HepG2 (cell line): ENCODE results near the gene WDR81. TPM values are rescaled to one million over a fixed set of nuclear protein-coding genes. Genes with fewer than 3 reads are reported as not detected.
A peak's percentile ranks its signal among the peaks of the same experiment; 100 is the strongest.

Source experiments
- FOXK2 ChIP-seq: fragments of 450-650 bp; IDR thresholded peaks from 2 replicates; pipeline ENCODE4 v1.6.1; 2016
- HNRNPK ChIP-seq: fragments of 200-400 bp; formaldehyde crosslinking; IDR thresholded peaks from 2 replicates; pipeline ENCODE4 v1.6.1; 2018; ENCODE audit warnings: low read length, low read depth, moderate library complexity, mild to moderate bottlenecking; ENCODE audit not compliant: poor library complexity, severe bottlenecking
- KDM4B ChIP-seq: sonication (generic); formaldehyde crosslinking; IDR thresholded peaks from 2 replicates; pipeline ENCODE4 v1.4.0; 2020; ENCODE audit warnings: missing genetic modification reagents
- MAFF ChIP-seq: IDR thresholded peaks from 2 replicates; pipeline ENCODE4 v1.6.1; 2011; ENCODE audit warnings: low read depth, low read length, improper control_type of control experiment
- ZNF101 ChIP-seq: sonication (generic); formaldehyde crosslinking; IDR thresholded peaks from 2 replicates; pipeline ENCODE4 v1.4.0; 2020; ENCODE audit warnings: mild to moderate bottlenecking, low read depth, missing genetic modification reagents, borderline replicate concordance
- ZNF326 ChIP-seq: sonication (generic); formaldehyde crosslinking; IDR thresholded peaks from 2 replicates; pipeline ENCODE4 v1.4.0; 2020; ENCODE audit warnings: missing genetic modification reagents, borderline replicate concordance
- ZNF550 ChIP-seq: sonication (generic); formaldehyde crosslinking; IDR thresholded peaks from 2 replicates; pipeline ENCODE4 v1.4.0; 2020; ENCODE audit warnings: mild to moderate bottlenecking, missing genetic modification reagents, borderline replicate concordance
- ZNF746 ChIP-seq: sonication (generic); formaldehyde crosslinking; IDR thresholded peaks from 2 replicates; pipeline ENCODE4 v1.8.0; 2022; ENCODE audit warnings: mild to moderate bottlenecking, missing genetic modification reagents
- ZNF761 ChIP-seq: sonication (generic); formaldehyde crosslinking; conservative IDR thresholded peaks from 2 replicates; pipeline ENCODE4 v1.4.0; 2020; ENCODE audit warnings: mild to moderate bottlenecking, missing genetic modification reagents
- polyA plus RNA-seq, 8 experiments: library from polyadenylated mRNA; depleted of rRNA in 3 of 8; stranded (reverse) in 7 of 8; unstranded in 1 of 8; fragments of >200 nt; fragmentation: Illumina TruSeq in 4 of 8; extraction: Trizol in 4 of 8; gene quantifications; 2 replicates each; pipeline versions ENCODE4 v1.2.1 to v1.2.3, GENCODE V29; 2011 to 2016; ENCODE audit warnings: low read depth in 4 of 8, missing spikeins in 1 of 8, mixed read lengths in 1 of 8; ENCODE audit not compliant: insufficient read depth in 1 of 8
- total RNA-seq, 5 experiments: library from RNA; depleted of rRNA; stranded (reverse); fragments of >200 nt; fragmentation: Illumina TruSeq; extraction: Trizol; gene quantifications; 2 replicates each; pipeline ENCODE4 v1.2.3, GENCODE V29; 2016; ENCODE audit warnings: low read depth in 1 of 5
- TF ChIP-seq, protein P1 (sequence below): sonication (generic); formaldehyde crosslinking; IDR thresholded peaks from 2 replicates; pipeline ENCODE4 v1.9.0; 2021; ENCODE audit warnings: missing genetic modification reagents, mild to moderate bottlenecking, borderline replicate concordance
- TF ChIP-seq, protein P2 (sequence below): sonication (generic); formaldehyde crosslinking; IDR thresholded peaks from 2 replicates; pipeline ENCODE4 v1.8.0; 2022; ENCODE audit warnings: missing genetic modification reagents, mild to moderate bottlenecking, inconsistent platforms, borderline replicate concordance
- TF ChIP-seq, protein P3 (sequence below): sonication (generic); formaldehyde crosslinking; IDR thresholded peaks from 2 replicates; pipeline ENCODE4 v1.8.1; 2023; ENCODE audit warnings: missing genetic modification reagents, mild to moderate bottlenecking, borderline replicate concordance
- TF ChIP-seq, protein P4 (sequence below): sonication (generic); formaldehyde crosslinking; IDR thresholded peaks from 2 replicates; pipeline ENCODE4 v1.8.0; 2022; ENCODE audit warnings: missing genetic modification reagents, low read depth, mild to moderate bottlenecking, borderline replicate concordance
- TF ChIP-seq, protein P5 (sequence below): sonication (generic); formaldehyde crosslinking; IDR thresholded peaks from 2 replicates; pipeline ENCODE4 v1.8.1; 2023; ENCODE audit warnings: missing genetic modification reagents, inconsistent platforms, borderline replicate concordance
- TF ChIP-seq, protein P6 (sequence below): sonication (generic); IDR thresholded peaks from 2 replicates; pipeline ENCODE4 v1.6.1; 2016; ENCODE audit warnings: low read depth, borderline replicate concordance
- TF ChIP-seq, protein P7 (sequence below), 2 experiments: sonication (generic) in 1 of 2; formaldehyde crosslinking in 1 of 2; IDR thresholded peaks; 2 replicates each; pipeline versions ENCODE4 v1.6.1 to v1.9.0; 2014 to 2022; ENCODE audit warnings: antibody characterized with exemption in 1 of 2, borderline replicate concordance in 1 of 2, inconsistent platforms in 1 of 2, low read depth in 1 of 2, missing genetic modification reagents in 1 of 2

WDR81 gene
- total and polyA plus RNA-seq, 2 of the 13 experiments (the other 11 are each of a cell fraction or from before 2014, with no cell fraction given) = 9.1 to 16.7 TPM

DNA sequence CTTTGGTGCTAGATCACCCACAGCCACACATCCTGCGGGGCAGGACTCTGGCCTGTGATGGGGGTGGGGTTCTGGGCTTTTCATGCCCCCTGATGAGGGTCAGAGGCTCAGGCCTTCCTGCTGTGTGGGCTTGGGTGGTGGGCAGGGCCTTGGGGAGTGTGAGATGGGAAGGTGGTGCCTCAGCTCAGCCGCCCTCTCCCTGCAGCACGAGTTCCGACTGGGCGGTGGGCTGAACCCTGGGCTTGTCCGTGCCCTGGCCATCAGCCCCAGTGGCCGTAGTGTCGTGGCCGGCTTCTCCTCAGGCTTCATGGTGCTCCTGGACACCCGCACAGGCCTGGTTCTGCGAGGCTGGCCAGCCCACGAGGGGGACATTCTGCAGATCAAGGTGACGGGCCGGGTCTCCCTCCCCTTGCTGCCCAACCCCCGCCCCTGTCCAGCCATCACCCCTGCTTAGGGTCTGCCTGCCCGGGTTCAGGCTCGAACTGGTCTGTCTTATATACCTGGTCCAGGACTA lies 11.4 kb downstream of the WDR81 start (continued):
- TF ChIP-seq KDM4B (CRISPR knock-in tag) = no peak
- TF ChIP-seq, protein P1, sequence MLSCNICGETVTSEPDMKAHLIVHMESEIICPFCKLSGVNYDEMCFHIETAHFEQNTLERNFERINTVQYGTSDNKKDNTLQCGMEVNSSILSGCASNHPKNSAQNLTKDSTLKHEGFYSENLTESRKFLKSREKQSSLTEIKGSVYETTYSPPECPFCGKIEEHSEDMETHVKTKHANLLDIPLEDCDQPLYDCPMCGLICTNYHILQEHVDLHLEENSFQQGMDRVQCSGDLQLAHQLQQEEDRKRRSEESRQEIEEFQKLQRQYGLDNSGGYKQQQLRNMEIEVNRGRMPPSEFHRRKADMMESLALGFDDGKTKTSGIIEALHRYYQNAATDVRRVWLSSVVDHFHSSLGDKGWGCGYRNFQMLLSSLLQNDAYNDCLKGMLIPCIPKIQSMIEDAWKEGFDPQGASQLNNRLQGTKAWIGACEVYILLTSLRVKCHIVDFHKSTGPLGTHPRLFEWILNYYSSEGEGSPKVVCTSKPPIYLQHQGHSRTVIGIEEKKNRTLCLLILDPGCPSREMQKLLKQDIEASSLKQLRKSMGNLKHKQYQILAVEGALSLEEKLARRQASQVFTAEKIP (CRISPR knock-in tag) = no peak
- TF ChIP-seq, protein P2, sequence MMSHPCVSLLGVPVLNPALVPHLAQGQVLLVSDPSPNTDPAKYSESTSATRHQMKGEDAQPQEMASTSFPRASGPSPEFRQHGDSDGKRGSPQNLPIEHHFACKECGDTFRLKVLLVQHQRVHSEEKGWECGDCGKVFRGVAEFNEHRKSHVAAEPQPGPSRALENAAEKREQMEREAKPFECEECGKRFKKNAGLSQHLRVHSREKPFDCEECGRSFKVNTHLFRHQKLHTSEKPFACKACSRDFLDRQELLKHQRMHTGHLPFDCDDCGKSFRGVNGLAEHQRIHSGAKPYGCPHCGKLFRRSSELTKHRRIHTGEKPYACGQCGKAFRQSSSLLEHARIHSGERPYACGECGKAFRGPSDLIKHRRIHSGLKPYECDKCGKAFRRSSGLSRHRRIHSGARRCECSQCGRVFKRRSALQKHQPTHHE (CRISPR knock-in tag) = no peak
- no peak for TF ChIP-seq MAFF
- TF ChIP-seq, protein P3, sequence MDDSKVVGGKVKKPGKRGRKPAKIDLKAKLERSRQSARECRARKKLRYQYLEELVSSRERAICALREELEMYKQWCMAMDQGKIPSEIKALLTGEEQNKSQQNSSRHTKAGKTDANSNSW (CRISPR knock-in tag) = peak; percentile 85; the same call in 1 of the 2 replicates
- no peak for TF ChIP-seq HNRNPK
- TF ChIP-seq, protein P4, sequence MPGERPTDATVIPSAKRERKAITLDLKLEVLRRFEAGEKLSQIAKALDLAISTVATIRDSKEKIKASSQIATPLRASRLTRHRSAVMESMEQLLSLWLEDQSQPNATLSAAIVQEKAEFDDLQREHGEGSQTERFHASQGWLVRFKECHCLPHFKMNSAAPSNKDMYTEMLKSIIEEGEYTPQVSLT = no peak
- 0 out of 2 replicates have a peak, but pooled peaks have one; percentile 65 for TF ChIP-seq ZNF761 (CRISPR knock-in tag)
- TF ChIP-seq, protein P5, sequence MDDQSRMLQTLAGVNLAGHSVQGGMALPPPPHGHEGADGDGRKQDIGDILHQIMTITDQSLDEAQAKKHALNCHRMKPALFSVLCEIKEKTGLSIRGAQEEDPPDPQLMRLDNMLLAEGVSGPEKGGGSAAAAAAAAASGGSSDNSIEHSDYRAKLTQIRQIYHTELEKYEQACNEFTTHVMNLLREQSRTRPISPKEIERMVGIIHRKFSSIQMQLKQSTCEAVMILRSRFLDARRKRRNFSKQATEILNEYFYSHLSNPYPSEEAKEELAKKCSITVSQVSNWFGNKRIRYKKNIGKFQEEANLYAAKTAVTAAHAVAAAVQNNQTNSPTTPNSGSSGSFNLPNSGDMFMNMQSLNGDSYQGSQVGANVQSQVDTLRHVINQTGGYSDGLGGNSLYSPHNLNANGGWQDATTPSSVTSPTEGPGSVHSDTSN (CRISPR knock-in tag) = no peak
- no peak for TF ChIP-seq ZNF326 (CRISPR knock-in tag)
- TF ChIP-seq FOXK2 = no peak
- no peak for TF ChIP-seq ZNF746 (CRISPR knock-in tag)
- 0 out of 2 replicates have a peak, but pooled peaks have one; percentile 53 for TF ChIP-seq ZNF101 (CRISPR knock-in tag)
- TF ChIP-seq, protein P6, sequence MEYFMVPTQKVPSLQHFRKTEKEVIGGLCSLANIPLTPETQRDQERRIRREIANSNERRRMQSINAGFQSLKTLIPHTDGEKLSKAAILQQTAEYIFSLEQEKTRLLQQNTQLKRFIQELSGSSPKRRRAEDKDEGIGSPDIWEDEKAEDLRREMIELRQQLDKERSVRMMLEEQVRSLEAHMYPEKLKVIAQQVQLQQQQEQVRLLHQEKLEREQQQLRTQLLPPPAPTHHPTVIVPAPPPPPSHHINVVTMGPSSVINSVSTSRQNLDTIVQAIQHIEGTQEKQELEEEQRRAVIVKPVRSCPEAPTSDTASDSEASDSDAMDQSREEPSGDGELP = no peak
- TF ChIP-seq ZNF550 (CRISPR knock-in tag) = no peak
- TF ChIP-seq, protein P7, sequence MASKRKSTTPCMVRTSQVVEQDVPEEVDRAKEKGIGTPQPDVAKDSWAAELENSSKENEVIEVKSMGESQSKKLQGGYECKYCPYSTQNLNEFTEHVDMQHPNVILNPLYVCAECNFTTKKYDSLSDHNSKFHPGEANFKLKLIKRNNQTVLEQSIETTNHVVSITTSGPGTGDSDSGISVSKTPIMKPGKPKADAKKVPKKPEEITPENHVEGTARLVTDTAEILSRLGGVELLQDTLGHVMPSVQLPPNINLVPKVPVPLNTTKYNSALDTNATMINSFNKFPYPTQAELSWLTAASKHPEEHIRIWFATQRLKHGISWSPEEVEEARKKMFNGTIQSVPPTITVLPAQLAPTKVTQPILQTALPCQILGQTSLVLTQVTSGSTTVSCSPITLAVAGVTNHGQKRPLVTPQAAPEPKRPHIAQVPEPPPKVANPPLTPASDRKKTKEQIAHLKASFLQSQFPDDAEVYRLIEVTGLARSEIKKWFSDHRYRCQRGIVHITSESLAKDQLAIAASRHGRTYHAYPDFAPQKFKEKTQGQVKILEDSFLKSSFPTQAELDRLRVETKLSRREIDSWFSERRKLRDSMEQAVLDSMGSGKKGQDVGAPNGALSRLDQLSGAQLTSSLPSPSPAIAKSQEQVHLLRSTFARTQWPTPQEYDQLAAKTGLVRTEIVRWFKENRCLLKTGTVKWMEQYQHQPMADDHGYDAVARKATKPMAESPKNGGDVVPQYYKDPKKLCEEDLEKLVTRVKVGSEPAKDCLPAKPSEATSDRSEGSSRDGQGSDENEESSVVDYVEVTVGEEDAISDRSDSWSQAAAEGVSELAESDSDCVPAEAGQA (IDR thresholded peaks at IDR 0.05; ENCODE audit: low read depth) = no peak
- TF ChIP-seq, protein P7 (CRISPR knock-in tag; IDR thresholded peaks at IDR 0.05; ENCODE audit: borderline replicate concordance) = no peak
